SK-N-SH (cell line): Measurements from ENCODE around the gene MICU2. TPM values are rescaled to one million over a fixed set of nuclear protein-coding genes. Genes with fewer than 3 reads are reported as not detected.

Experiments used
- CTCF ChIA-PET: fragments of 300-600, 350-600 bp; formaldehyde crosslinking; extraction: SDS; loops from one replicate; lab custom pipeline; 2021; lab: Yijun Ruan, JAX
- POLR2A ChIA-PET: fragments of 350-600 bp; sonication (Branson Sonifier 250); formaldehyde crosslinking; extraction: SDS; loops from one replicate; lab custom pipeline; 2020; ENCODE audit warnings: antibody characterized with exemption, inconsistent platforms; lab: Yijun Ruan, JAX
- DNase-seq: peaks from one replicate; pipeline ENCODE4 v3.0.0; 2012
- H2AFZ ChIP-seq: fragments of 200-600 bp; sonication (generic); 2 replicates; pipeline ENCODE4 v1.8.1; 2016; ENCODE audit warnings: antibody characterized with exemption, mild to moderate bottlenecking, low read depth
- H3F3A ChIP-seq: fragments of 200-600 bp; sonication (generic); replicated peaks from 2 replicates; pipeline ENCODE3; 2016; ENCODE audit warnings: antibody characterized with exemption, mild to moderate bottlenecking; ENCODE audit not compliant: insufficient read depth
- H3K27ac ChIP-seq, 2 experiments: fragments of 200-500 bp in 1 of 2; fragments of 200-600 bp in 1 of 2; sonication (Bioruptor generic) in 1 of 2; sonication (generic), shearing (Covaris generic) in 1 of 2; 2 replicates each; pipeline versions ENCODE4 v1.5.1 to v1.6.1; 2014 to 2016; ENCODE audit warnings: low read depth in 2 of 2, inconsistent platforms in 1 of 2, low read length in 1 of 2, mild to moderate bottlenecking in 1 of 2, mixed read lengths in 1 of 2
- H3K27me3 ChIP-seq: fragments of 200-600 bp; sonication (generic), shearing (Covaris generic); 2 replicates; pipeline ENCODE4 v1.6.1; 2016; ENCODE audit warnings: mixed run types; ENCODE audit not compliant: insufficient read depth
- H3K36me3 ChIP-seq, 2 experiments: fragments of 200-500 bp in 1 of 2; fragments of 200-600 bp in 1 of 2; sonication (Bioruptor generic) in 1 of 2; sonication (generic) in 1 of 2; replicated peaks in 1 of 2; 2 replicates each; pipeline versions ENCODE3 to v1.5.1; 2014 to 2016; ENCODE audit warnings: low read length in 1 of 2, mild to moderate bottlenecking in 1 of 2; ENCODE audit not compliant: insufficient read depth in 2 of 2, control insufficient read depth in 1 of 2
- H3K4me1 ChIP-seq, 2 experiments: fragments of 200-500 bp in 1 of 2; fragments of 200-600 bp in 1 of 2; sonication (Bioruptor generic) in 1 of 2; sonication (generic), shearing (Covaris generic) in 1 of 2; 2 replicates each; pipeline versions ENCODE4 v1.5.1 to v1.6.1; 2014 to 2016; ENCODE audit warnings: low read depth in 1 of 2, low read length in 1 of 2, mixed run types in 1 of 2; ENCODE audit not compliant: insufficient read depth in 2 of 2, control insufficient read depth in 1 of 2
- H3K4me2 ChIP-seq: fragments of 200-600 bp; sonication (generic), shearing (Covaris generic); 2 replicates; pipeline ENCODE4 v1.6.1; 2017; ENCODE audit warnings: mixed run types
- H3K4me3 ChIP-seq, 2 experiments: fragments of 200-500 bp in 1 of 2; fragments of 200-600 bp in 1 of 2; sonication (Bioruptor generic) in 1 of 2; sonication (generic), shearing (Covaris generic) in 1 of 2; 2 replicates each; pipeline versions ENCODE4 v1.5.1 to v1.8.1; 2014 to 2016; ENCODE audit warnings: low read depth in 2 of 2, inconsistent platforms in 1 of 2, low read length in 1 of 2, mild to moderate bottlenecking in 1 of 2, mixed read lengths in 1 of 2, moderate library complexity in 1 of 2
- H3K79me2 ChIP-seq: fragments of 200-600 bp; sonication (generic); 2 replicates; pipeline ENCODE4 v1.8.1; 2017; ENCODE audit warnings: mild to moderate bottlenecking; ENCODE audit not compliant: insufficient read depth
- H3K9ac ChIP-seq: fragments of 200-600 bp; sonication (generic); 2 replicates; pipeline ENCODE4 v1.6.1; 2017; ENCODE audit warnings: mixed run types
- H3K9me2 ChIP-seq: fragments of 200-600 bp; sonication (generic); 2 replicates; pipeline ENCODE4 v1.6.1; 2017; ENCODE audit warnings: mixed run types
- H3K9me3 ChIP-seq: fragments of 200-600 bp; sonication (generic); 2 replicates; pipeline ENCODE4 v1.6.1; 2017; ENCODE audit warnings: mixed run types, mild to moderate bottlenecking, moderate library complexity
- H4K20me1 ChIP-seq: fragments of 200-600 bp; sonication (generic); 2 replicates; pipeline ENCODE4 v1.6.1; 2017; ENCODE audit warnings: mild to moderate bottlenecking, mixed run types; ENCODE audit not compliant: insufficient read depth
- EP300 ChIP-seq, 2 experiments: IDR thresholded peaks; 2 replicates each; pipeline versions ENCODE4 v1.4.0 to v1.6.1; 2012; ENCODE audit warnings: borderline replicate concordance in 1 of 2, low read depth in 1 of 2, low read length in 1 of 2
- EZH2phosphoT487 ChIP-seq: fragments of 200-600 bp; sonication (generic); IDR thresholded peaks from 2 replicates; pipeline ENCODE4 v1.6.1; 2017; ENCODE audit warnings: low read depth, mixed run types, mild to moderate bottlenecking, antibody characterized with exemption, moderate library complexity, borderline replicate concordance
- FOXJ3 ChIP-seq: sonication (generic); formaldehyde crosslinking; IDR thresholded peaks from 2 replicates; pipeline ENCODE4 v1.5.1; 2020; ENCODE audit warnings: mild to moderate bottlenecking, missing genetic modification reagents
- FOXM1 ChIP-seq: IDR thresholded peaks from 2 replicates; pipeline ENCODE4 v1.4.0; 2012; ENCODE audit warnings: low read depth, mild to moderate bottlenecking
- JUND ChIP-seq: IDR thresholded peaks from 2 replicates; pipeline ENCODE4 v1.4.0; 2012
- MEF2A ChIP-seq: IDR thresholded peaks from 2 replicates; pipeline ENCODE4 v1.4.0; 2012; ENCODE audit warnings: low read depth, borderline replicate concordance
- NFIC ChIP-seq: IDR thresholded peaks from 2 replicates; pipeline ENCODE4 v1.4.0; 2012; ENCODE audit warnings: borderline replicate concordance
- NRF1 ChIP-seq: IDR thresholded peaks from 2 replicates; pipeline ENCODE4 v1.6.1; 2012; ENCODE audit warnings: low read depth, mild to moderate bottlenecking, low read length
- RAD21 ChIP-seq: IDR thresholded peaks from 2 replicates; pipeline ENCODE4 v1.6.1; 2012; ENCODE audit warnings: mild to moderate bottlenecking, low read length
- RCOR1 ChIP-seq: fragments of 150-350 bp; IDR thresholded peaks from 2 replicates; pipeline ENCODE4 v1.6.1; 2017; ENCODE audit warnings: antibody characterized with exemption, low read length
- RXRA ChIP-seq: IDR thresholded peaks from 2 replicates; pipeline ENCODE4 v1.4.0; 2012; ENCODE audit warnings: low read depth, mild to moderate bottlenecking, borderline replicate concordance
- SIN3A ChIP-seq: IDR thresholded peaks from 2 replicates; pipeline ENCODE4 v1.6.1; 2012; ENCODE audit warnings: low read depth, mild to moderate bottlenecking, low read length, moderate library complexity, borderline replicate concordance
- SMC3 ChIP-seq: IDR thresholded peaks from 2 replicates; pipeline ENCODE4 v1.6.1; 2012; ENCODE audit warnings: low read depth, low read length, improper control_type of control experiment
- TCF12 ChIP-seq: IDR thresholded peaks from 2 replicates; pipeline ENCODE4 v1.4.0; 2012
- TEAD4 ChIP-seq: IDR thresholded peaks from 2 replicates; pipeline ENCODE4 v1.4.0; 2012; ENCODE audit warnings: mild to moderate bottlenecking, borderline replicate concordance; ENCODE audit not compliant: insufficient read depth
- ZBTB33 ChIP-seq: IDR thresholded peaks from 2 replicates; pipeline ENCODE4 v1.4.0; 2012; ENCODE audit warnings: low read depth, borderline replicate concordance
- WGBS: methylation state at CpG from one replicate; pipeline ENCODE4 v1.1.6; 2017; ENCODE audit warnings: low lambda C conversion rate; 5-methylcytosine and 5-hydroxymethylcytosine counted together
- polyA plus RNA-seq, 3 experiments: library from polyadenylated mRNA; depleted of rRNA; stranded (reverse); fragments of >200 nt; gene quantifications; 2 replicates each; pipeline ENCODE4 v1.2.3, GENCODE V29; 2012
- TF ChIP-seq, protein P1 (sequence below): IDR thresholded peaks from 2 replicates; pipeline ENCODE4 v1.6.1; 2012; ENCODE audit warnings: mild to moderate bottlenecking, low read depth, low read length, moderate library complexity
- TF ChIP-seq, protein P2 (sequence below): IDR thresholded peaks from 2 replicates; pipeline ENCODE4 v1.4.0; 2012; ENCODE audit warnings: low read depth, borderline replicate concordance

MICU2 gene
- polyA plus RNA-seq, 1 of the 3 experiments (the other 2 are of a cell fraction): 46.4 TPM

DNA sequence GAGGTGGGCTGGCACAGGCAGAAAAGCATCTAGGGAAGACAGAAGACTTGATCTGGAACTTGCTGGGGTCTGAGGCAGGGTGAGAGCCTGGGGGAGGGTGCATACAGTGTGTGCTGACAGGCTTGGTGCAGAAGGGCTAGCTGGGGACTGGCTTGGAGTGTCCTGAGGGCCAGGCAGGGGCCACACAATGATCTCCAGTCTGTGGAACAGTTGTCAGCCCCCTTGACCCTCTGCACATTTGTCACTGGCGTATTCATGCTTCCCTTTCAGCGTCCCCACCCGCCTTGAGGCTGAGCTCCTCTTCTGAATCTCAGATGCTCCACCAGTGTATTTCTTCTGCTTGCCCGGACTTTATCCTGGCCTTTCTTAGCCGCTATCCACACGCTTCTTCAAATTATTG is 2.8 kb upstream of the MICU2 start:
- H3K9me2 ChIP-seq: no peaks in the 10 kb centered on the region
- H3K4me1 ChIP-seq: peaks cover 0 to 4% of the 10 kb centered on the region in 2 experiments; a peak in 2 of 4 replicates
- TF ChIP-seq EP300 (IDR thresholded peaks at IDR 0.05; ENCODE audit: borderline replicate concordance in 1 of 2, low read depth in 1 of 2, low read length in 1 of 2) (no peak), NFIC (no peak), NRF1 (no peak), JUND (no peak), RAD21 (no peak), EZH2phosphoT487 (no peak), FOXJ3 (no peak), ZBTB33 (no peak), MEF2A (no peak), SMC3 (no peak), RCOR1 (no peak), RXRA (no peak), TCF12 (no peak), FOXM1 (no peak), TEAD4 (no peak), SIN3A (no peak)
- TF ChIP-seq, protein P1, sequence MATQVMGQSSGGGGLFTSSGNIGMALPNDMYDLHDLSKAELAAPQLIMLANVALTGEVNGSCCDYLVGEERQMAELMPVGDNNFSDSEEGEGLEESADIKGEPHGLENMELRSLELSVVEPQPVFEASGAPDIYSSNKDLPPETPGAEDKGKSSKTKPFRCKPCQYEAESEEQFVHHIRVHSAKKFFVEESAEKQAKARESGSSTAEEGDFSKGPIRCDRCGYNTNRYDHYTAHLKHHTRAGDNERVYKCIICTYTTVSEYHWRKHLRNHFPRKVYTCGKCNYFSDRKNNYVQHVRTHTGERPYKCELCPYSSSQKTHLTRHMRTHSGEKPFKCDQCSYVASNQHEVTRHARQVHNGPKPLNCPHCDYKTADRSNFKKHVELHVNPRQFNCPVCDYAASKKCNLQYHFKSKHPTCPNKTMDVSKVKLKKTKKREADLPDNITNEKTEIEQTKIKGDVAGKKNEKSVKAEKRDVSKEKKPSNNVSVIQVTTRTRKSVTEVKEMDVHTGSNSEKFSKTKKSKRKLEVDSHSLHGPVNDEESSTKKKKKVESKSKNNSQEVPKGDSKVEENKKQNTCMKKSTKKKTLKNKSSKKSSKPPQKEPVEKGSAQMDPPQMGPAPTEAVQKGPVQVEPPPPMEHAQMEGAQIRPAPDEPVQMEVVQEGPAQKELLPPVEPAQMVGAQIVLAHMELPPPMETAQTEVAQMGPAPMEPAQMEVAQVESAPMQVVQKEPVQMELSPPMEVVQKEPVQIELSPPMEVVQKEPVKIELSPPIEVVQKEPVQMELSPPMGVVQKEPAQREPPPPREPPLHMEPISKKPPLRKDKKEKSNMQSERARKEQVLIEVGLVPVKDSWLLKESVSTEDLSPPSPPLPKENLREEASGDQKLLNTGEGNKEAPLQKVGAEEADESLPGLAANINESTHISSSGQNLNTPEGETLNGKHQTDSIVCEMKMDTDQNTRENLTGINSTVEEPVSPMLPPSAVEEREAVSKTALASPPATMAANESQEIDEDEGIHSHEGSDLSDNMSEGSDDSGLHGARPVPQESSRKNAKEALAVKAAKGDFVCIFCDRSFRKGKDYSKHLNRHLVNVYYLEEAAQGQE: no peak
- TF ChIP-seq, protein P2, sequence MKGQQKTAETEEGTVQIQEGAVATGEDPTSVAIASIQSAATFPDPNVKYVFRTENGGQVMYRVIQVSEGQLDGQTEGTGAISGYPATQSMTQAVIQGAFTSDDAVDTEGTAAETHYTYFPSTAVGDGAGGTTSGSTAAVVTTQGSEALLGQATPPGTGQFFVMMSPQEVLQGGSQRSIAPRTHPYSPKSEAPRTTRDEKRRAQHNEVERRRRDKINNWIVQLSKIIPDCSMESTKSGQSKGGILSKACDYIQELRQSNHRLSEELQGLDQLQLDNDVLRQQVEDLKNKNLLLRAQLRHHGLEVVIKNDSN: no peak
- TF ChIP-seq, all 33 proteins: peak for 0
- no peak for DNase-seq
- H3K27ac ChIP-seq: no peak overlapping the region
- H2AFZ ChIP-seq: peak overlapping the region; percentile 30; the same call in 1 of the 2 replicates
- H3K4me2 ChIP-seq: no peak overlapping the region
- no peaks in the 10 kb centered on the region for H3K36me3 ChIP-seq
- peaks cover 17% of the 10 kb centered on the region for H3K79me2 ChIP-seq
- H3K27me3 ChIP-seq: no peaks in the 10 kb centered on the region; the same call in 1 of the 2 replicates
- CTCF ChIA-PET: interaction anchor here (0.9 to 2.2 kb wide), 2 partner anchors 31 to 100 kb away, joined by 4 to 7 read pairs; no protein-coding TSS in a partner anchor
- H3K4me3 ChIP-seq: no peak overlapping the region
- no peaks in the 10 kb centered on the region for H3K9me3 ChIP-seq
- WGBS: 35% methylated on average over 6 of the region's 6 CpGs
- POLR2A ChIA-PET: no interaction called here
- H3K9ac ChIP-seq: no peak overlapping the region
- no peaks in the 10 kb centered on the region for H3F3A ChIP-seq
- no peaks in the 10 kb centered on the region for H4K20me1 ChIP-seq
